HepG2 (cell line): Measurements from ENCODE around the gene AXIN1. TPM values are rescaled to one million over a fixed set of nuclear protein-coding genes. Genes with fewer than 3 reads are reported as not detected.
A peak's percentile ranks its signal among the peaks of the same experiment; 100 is the strongest.

Experiments used
- BORCS8-MEF2B ChIP-seq: sonication (generic); formaldehyde crosslinking; IDR thresholded peaks from 2 replicates; pipeline ENCODE4 v1.8.0; 2022; ENCODE audit warnings: mild to moderate bottlenecking, missing genetic modification reagents
- GLI4 ChIP-seq: sonication (generic); formaldehyde crosslinking; IDR thresholded peaks from 2 replicates; pipeline ENCODE4 v1.5.1; 2020; ENCODE audit warnings: missing genetic modification reagents, mild to moderate bottlenecking, moderate library complexity, borderline replicate concordance
- KDM4B ChIP-seq: sonication (generic); formaldehyde crosslinking; IDR thresholded peaks from 2 replicates; pipeline ENCODE4 v1.4.0; 2020; ENCODE audit warnings: missing genetic modification reagents
- MEF2D ChIP-seq: sonication (generic); formaldehyde crosslinking; IDR thresholded peaks from 2 replicates; pipeline ENCODE4 v1.5.1; 2020; ENCODE audit warnings: mild to moderate bottlenecking, missing genetic modification reagents
- RFX1 ChIP-seq: fragments of 450-650 bp; IDR thresholded peaks from 2 replicates; pipeline ENCODE4 v1.6.1; 2017
- SKI ChIP-seq: fragments of 450-650 bp; IDR thresholded peaks from one replicate; pipeline ENCODE4 v1.6.1; 2018; ENCODE audit warnings: mild to moderate bottlenecking; ENCODE audit not compliant: partially characterized antibody
- SNAPC2 ChIP-seq: sonication (generic); formaldehyde crosslinking; IDR thresholded peaks from 2 replicates; pipeline ENCODE4 v1.8.1; 2022; ENCODE audit warnings: mild to moderate bottlenecking, missing genetic modification reagents
- ZFP37 ChIP-seq: sonication (generic); formaldehyde crosslinking; IDR thresholded peaks from 2 replicates; pipeline ENCODE4 v1.4.0; 2020; ENCODE audit warnings: missing genetic modification reagents, borderline replicate concordance
- ZNF296 ChIP-seq: sonication (generic); formaldehyde crosslinking; conservative IDR thresholded peaks from 2 replicates; pipeline ENCODE4 v1.5.0; 2020; ENCODE audit warnings: mild to moderate bottlenecking, missing genetic modification reagents
- ZNF383 ChIP-seq: sonication (generic); formaldehyde crosslinking; IDR thresholded peaks from 2 replicates; pipeline ENCODE4 v1.4.0; 2020; ENCODE audit warnings: missing genetic modification reagents, mild to moderate bottlenecking, borderline replicate concordance
- ZNF567 ChIP-seq: sonication (generic); formaldehyde crosslinking; IDR thresholded peaks from 2 replicates; pipeline ENCODE4 v1.8.1; 2023; ENCODE audit warnings: mild to moderate bottlenecking, missing genetic modification reagents, borderline replicate concordance
- ZNF879 ChIP-seq: sonication (generic); formaldehyde crosslinking; IDR thresholded peaks from 2 replicates; pipeline ENCODE4 v1.8.1; 2023; ENCODE audit warnings: missing genetic modification reagents
- polyA plus RNA-seq, 8 experiments: library from polyadenylated mRNA; depleted of rRNA in 3 of 8; stranded (reverse) in 7 of 8; unstranded in 1 of 8; fragments of >200 nt; fragmentation: Illumina TruSeq in 4 of 8; extraction: Trizol in 4 of 8; gene quantifications; 2 replicates each; pipeline versions ENCODE4 v1.2.1 to v1.2.3, GENCODE V29; 2011 to 2016; ENCODE audit warnings: low read depth in 4 of 8, missing spikeins in 1 of 8, mixed read lengths in 1 of 8; ENCODE audit not compliant: insufficient read depth in 1 of 8
- total RNA-seq, 5 experiments: library from RNA; depleted of rRNA; stranded (reverse); fragments of >200 nt; fragmentation: Illumina TruSeq; extraction: Trizol; gene quantifications; 2 replicates each; pipeline ENCODE4 v1.2.3, GENCODE V29; 2016; ENCODE audit warnings: low read depth in 1 of 5
- TF ChIP-seq, protein P1 (sequence below): sonication (generic); formaldehyde crosslinking; IDR thresholded peaks from 2 replicates; pipeline ENCODE4 v1.4.0; 2020; ENCODE audit warnings: missing genetic modification reagents, low read depth, mild to moderate bottlenecking, borderline replicate concordance
- TF ChIP-seq, protein P2 (sequence below): sonication (generic); formaldehyde crosslinking; IDR thresholded peaks from 2 replicates; pipeline ENCODE4 v1.4.0; 2020; ENCODE audit warnings: missing genetic modification reagents
- TF ChIP-seq, protein P3 (sequence below): sonication (generic); formaldehyde crosslinking; IDR thresholded peaks from 2 replicates; pipeline ENCODE4 v1.5.0; 2020; ENCODE audit warnings: mild to moderate bottlenecking, missing genetic modification reagents, borderline replicate concordance
- TF ChIP-seq, protein P4 (sequence below): sonication (generic); formaldehyde crosslinking; IDR thresholded peaks from 2 replicates; pipeline ENCODE4 v1.4.0; 2020; ENCODE audit warnings: missing genetic modification reagents, borderline replicate concordance

Gene AXIN1
- total and polyA plus RNA-seq, 2 of the 13 experiments (the other 11 are each of a cell fraction or from before 2014, with no cell fraction given), result 24.0 to 26.0 TPM

DNA sequence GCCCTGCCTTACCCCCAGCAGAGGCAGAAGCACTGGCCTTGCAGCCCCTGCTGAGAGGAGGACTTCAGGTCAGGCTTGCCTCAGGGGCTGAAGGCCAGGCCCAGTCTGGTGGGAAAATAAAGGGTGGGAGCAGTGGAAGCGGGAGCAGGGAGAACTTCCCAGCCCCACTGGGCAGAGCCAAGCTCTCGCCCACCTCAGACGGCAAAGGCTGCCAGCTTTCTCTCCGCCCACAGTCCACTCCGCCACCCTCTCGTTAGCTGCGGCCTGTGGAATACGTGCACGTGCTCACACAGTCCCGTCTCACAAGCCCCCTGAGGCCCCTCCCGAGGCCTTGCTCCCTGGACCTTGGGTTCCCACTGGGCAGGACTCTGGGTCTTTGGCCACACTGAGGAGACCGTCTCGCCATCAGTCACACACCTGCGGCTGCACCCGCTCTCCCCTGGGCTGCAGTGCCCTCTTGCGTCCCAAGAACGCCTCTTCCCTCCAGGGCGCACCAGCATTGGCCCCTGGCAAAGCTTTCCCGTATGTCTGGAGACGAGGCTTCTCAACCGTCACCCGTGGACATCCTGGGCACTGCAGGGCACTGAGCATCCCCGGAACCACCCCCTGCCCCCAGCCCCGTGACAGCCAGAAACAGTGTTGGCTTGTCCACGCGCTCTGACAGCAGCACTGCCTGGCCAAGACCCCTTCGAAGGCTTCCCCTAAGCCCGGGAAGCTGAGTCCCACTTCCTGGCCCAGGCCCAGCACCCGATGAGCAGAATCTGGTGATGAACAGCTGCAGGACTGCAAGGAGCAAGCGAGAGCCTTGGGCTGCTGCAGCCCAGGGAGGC is 9.6 kb upstream of the AXIN1 start (continued):
- peak; percentile 75 for TF ChIP-seq SKI
- peak; percentile 91 for TF ChIP-seq SNAPC2
- peak; percentile 93 for TF ChIP-seq ZNF296 (CRISPR knock-in tag)
- TF ChIP-seq ZNF879 (CRISPR knock-in tag), result 0 out of 2 replicates have a peak, but pooled peaks have one; percentile 85
- TF ChIP-seq MEF2D (CRISPR knock-in tag), result peak; percentile 80
- TF ChIP-seq, protein P1, sequence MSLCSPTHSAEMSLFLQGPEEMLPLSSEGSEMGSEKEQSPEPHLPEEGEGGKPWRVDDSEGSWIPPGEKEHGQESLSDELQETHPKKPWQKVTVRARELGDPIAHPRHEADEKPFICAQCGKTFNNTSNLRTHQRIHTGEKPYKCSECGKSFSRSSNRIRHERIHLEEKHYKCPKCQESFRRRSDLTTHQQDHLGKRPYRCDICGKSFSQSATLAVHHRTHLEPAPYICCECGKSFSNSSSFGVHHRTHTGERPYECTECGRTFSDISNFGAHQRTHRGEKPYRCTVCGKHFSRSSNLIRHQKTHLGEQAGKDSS, result peak; percentile 74
- TF ChIP-seq ZNF383 (CRISPR knock-in tag), result no peak
- 0 out of 2 replicates have a peak, but pooled peaks have one; percentile 70 for TF ChIP-seq ZFP37
- peak; percentile 69; the same call in 1 of the 2 replicates for TF ChIP-seq GLI4 (CRISPR knock-in tag)
- TF ChIP-seq, protein P2, sequence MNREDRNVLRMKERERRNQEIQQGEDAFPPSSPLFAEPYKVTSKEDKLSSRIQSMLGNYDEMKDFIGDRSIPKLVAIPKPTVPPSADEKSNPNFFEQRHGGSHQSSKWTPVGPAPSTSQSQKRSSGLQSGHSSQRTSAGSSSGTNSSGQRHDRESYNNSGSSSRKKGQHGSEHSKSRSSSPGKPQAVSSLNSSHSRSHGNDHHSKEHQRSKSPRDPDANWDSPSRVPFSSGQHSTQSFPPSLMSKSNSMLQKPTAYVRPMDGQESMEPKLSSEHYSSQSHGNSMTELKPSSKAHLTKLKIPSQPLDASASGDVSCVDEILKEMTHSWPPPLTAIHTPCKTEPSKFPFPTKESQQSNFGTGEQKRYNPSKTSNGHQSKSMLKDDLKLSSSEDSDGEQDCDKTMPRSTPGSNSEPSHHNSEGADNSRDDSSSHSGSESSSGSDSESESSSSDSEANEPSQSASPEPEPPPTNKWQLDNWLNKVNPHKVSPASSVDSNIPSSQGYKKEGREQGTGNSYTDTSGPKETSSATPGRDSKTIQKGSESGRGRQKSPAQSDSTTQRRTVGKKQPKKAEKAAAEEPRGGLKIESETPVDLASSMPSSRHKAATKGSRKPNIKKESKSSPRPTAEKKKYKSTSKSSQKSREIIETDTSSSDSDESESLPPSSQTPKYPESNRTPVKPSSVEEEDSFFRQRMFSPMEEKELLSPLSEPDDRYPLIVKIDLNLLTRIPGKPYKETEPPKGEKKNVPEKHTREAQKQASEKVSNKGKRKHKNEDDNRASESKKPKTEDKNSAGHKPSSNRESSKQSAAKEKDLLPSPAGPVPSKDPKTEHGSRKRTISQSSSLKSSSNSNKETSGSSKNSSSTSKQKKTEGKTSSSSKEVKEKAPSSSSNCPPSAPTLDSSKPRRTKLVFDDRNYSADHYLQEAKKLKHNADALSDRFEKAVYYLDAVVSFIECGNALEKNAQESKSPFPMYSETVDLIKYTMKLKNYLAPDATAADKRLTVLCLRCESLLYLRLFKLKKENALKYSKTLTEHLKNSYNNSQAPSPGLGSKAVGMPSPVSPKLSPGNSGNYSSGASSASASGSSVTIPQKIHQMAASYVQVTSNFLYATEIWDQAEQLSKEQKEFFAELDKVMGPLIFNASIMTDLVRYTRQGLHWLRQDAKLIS, result no peak
- TF ChIP-seq ZNF567, result no peak
- TF ChIP-seq, protein P3, sequence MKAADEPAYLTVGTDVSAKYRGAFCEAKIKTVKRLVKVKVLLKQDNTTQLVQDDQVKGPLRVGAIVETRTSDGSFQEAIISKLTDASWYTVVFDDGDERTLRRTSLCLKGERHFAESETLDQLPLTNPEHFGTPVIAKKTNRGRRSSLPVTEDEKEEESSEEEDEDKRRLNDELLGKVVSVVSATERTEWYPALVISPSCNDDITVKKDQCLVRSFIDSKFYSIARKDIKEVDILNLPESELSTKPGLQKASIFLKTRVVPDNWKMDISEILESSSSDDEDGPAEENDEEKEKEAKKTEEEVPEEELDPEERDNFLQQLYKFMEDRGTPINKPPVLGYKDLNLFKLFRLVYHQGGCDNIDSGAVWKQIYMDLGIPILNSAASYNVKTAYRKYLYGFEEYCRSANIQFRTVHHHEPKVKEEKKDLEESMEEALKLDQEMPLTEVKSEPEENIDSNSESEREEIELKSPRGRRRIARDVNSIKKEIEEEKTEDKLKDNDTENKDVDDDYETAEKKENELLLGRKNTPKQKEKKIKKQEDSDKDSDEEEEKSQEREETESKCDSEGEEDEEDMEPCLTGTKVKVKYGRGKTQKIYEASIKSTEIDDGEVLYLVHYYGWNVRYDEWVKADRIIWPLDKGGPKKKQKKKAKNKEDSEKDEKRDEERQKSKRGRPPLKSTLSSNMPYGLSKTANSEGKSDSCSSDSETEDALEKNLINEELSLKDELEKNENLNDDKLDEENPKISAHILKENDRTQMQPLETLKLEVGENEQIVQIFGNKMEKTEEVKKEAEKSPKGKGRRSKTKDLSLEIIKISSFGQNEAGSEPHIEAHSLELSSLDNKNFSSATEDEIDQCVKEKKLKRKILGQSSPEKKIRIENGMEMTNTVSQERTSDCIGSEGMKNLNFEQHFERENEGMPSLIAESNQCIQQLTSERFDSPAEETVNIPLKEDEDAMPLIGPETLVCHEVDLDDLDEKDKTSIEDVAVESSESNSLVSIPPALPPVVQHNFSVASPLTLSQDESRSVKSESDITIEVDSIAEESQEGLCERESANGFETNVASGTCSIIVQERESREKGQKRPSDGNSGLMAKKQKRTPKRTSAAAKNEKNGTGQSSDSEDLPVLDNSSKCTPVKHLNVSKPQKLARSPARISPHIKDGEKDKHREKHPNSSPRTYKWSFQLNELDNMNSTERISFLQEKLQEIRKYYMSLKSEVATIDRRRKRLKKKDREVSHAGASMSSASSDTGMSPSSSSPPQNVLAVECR, result peak; percentile 65
- TF ChIP-seq RFX1, result no peak
- TF ChIP-seq, protein P4, sequence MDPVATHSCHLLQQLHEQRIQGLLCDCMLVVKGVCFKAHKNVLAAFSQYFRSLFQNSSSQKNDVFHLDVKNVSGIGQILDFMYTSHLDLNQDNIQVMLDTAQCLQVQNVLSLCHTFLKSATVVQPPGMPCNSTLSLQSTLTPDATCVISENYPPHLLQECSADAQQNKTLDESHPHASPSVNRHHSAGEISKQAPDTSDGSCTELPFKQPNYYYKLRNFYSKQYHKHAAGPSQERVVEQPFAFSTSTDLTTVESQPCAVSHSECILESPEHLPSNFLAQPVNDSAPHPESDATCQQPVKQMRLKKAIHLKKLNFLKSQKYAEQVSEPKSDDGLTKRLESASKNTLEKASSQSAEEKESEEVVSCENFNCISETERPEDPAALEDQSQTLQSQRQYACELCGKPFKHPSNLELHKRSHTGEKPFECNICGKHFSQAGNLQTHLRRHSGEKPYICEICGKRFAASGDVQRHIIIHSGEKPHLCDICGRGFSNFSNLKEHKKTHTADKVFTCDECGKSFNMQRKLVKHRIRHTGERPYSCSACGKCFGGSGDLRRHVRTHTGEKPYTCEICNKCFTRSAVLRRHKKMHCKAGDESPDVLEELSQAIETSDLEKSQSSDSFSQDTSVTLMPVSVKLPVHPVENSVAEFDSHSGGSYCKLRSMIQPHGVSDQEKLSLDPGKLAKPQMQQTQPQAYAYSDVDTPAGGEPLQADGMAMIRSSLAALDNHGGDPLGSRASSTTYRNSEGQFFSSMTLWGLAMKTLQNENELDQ (CRISPR knock-in tag), result no peak
- peak; percentile 74 for TF ChIP-seq BORCS8-MEF2B (CRISPR knock-in tag)
- 0 out of 2 replicates have a peak, but pooled peaks have one; percentile 42 for TF ChIP-seq KDM4B
